Measurements from ENCODE around the gene DCANP1. TPM values are rescaled to one million over a fixed set of nuclear protein-coding genes. Genes with fewer than 3 reads are reported as not detected.

The DCANP1 gene
- total and polyA plus RNA-seq, 8 donors: not detected

DNA sequence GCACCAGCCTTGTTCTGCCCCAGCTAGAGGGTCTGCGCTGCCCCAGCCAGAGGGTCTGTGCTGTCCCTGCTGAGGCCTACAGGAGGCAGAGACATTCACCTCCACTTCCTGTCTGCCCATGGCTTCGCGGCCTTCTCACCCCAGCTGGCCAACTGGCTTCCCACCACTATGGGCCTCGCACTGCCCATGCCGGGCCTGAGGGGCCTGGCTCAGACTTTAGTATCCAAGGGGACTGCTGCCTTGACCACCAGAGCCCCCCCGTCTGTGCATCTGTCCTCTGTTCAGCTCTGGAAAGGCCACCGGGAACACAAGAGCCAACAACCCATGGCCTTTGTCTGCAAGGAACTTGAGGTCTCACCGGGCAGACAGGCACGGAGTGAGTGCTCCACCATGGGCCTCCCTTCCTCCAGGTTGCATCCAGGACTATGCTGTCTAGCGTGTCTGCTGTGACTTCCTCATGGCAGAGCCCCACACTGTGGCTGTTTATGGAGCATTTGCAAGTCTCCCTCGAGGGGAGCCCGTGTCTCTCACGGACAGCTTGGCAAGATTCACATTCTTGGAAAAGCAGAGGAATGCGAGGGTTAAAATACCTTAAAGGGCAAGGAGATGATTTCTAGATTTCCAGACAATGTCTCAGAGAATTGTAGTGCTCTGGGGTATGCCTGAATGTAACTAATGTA is 1.7 kb downstream of the DCANP1 start:
- intact Hi-C loops (cut with DNase I): no loop called here
- Histone ChIP-seq H3K4me3 (no peak overlapping the region), H3K27ac (no peak overlapping the region), H3K4me1 (no peaks in the 10 kb centered on the region), H3K36me3 (no peaks in the 10 kb centered on the region), H3K9me3 (no peaks in the 10 kb centered on the region), H3K27me3 (no peaks in the 10 kb centered on the region)
- TF ChIP-seq CTCF (IDR thresholded peaks at IDR 0.05): no peak
- WGBS, 2 donors: 82 to 84% methylated on average over 14 of the region's 14 CpGs
- ATAC-seq (no peak), DNase-seq (peak in 1 of 6 donors; percentile 5), FAIRE-seq (no peak)

GRCh38 chr5:135444881-135445280 is 2.3 kb downstream of the DCANP1 start:
- H3K36me3 ChIP-seq: no peaks in the 10 kb centered on the region
- DNase-seq (peak in 1 of 6 donors; percentile 2), ATAC-seq (no peak), FAIRE-seq (no peak)
- no peak overlapping the region for H3K4me3 ChIP-seq
- TF ChIP-seq CTCF (IDR thresholded peaks at IDR 0.05): no peak
- no peaks in the 10 kb centered on the region for H3K27me3 ChIP-seq
- intact Hi-C loops (cut with DNase I): no loop called here
- no peak overlapping the region for H3K27ac ChIP-seq
- 74 to 89% methylated on average over 6 of the region's 6 CpGs for WGBS, 2 donors
- H3K9me3 ChIP-seq: no peaks in the 10 kb centered on the region
- no peaks in the 10 kb centered on the region for H3K4me1 ChIP-seq

GRCh38 chr5:135444360-135444759 is 2.8 kb downstream of the DCANP1 start:
- Histone ChIP-seq H3K4me3 (no peak overlapping the region), H3K4me1 (no peaks in the 10 kb centered on the region), H3K36me3 (no peaks in the 10 kb centered on the region), H3K27me3 (no peaks in the 10 kb centered on the region), H3K27ac (no peak overlapping the region), H3K9me3 (no peaks in the 10 kb centered on the region)
- TF ChIP-seq CTCF (IDR thresholded peaks at IDR 0.05): no peak
- FAIRE-seq (no peak), ATAC-seq (no peak), DNase-seq (peak in 1 of 6 donors; percentile 2)
- intact Hi-C loops (cut with DNase I): no loop called here
- 81 to 89% methylated on average over 13 of the region's 13 CpGs for WGBS, 2 donors

DNA sequence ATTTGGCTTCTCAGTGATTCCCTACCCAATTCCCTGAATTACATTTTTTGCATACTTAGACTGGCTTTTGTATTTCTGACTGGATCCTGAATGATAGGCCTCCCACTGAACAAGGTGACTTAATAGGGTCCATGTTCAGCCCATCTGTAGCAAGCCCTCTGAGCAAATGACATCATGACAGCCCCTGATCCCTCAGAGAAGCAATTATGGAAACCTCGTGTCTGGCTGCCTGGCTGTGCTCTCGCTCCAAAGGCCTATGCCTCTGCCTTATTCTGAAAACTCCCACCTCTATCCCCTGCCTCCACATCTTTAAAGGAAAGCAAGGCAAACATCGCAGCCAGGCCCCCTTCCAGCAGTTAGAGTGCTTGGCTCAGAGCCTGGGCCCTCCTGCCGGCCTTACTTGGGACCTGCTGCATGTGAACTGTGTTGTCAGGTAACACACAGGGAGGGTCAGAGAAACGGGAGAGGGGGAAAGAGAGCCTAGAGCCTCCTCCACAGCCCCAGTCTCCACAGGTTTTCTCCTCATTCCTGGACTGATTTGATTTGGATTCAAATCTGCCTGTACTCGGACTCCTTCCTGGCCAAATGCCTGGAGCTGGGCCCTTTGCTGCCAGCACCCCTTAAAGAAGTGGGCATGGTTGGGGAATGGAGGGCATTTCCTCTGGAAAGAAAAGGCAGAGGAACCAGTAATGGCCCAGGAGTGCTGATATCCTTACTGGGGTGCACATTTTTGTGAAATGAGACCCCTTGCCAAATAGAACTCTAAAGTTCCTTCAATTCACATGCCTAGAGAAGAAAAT is 3.8 kb downstream of the DCANP1 start:
- ATAC-seq: no peak
- no peak overlapping the region for H3K27ac ChIP-seq
- FAIRE-seq: no peak
- no peaks in the 10 kb centered on the region for H3K9me3 ChIP-seq
- DNase-seq: peak in 1 of 6 donors; percentile 2
- no peaks in the 10 kb centered on the region for H3K36me3 ChIP-seq
- 58 to 61% methylated on average over 6 of the region's 6 CpGs for WGBS, 2 donors
- TF ChIP-seq CTCF (IDR thresholded peaks at IDR 0.05): no peak
- no peak overlapping the region for H3K4me3 ChIP-seq
- no peaks in the 10 kb centered on the region for H3K27me3 ChIP-seq
- H3K4me1 ChIP-seq: no peaks in the 10 kb centered on the region
- intact Hi-C loops (cut with DNase I): no loop called here

All from pancreas (tissue), 10 donors.